Lower lobe of right lung (tissue), 2 donors: ENCODE measurements around the gene ZFP36L2. TPM values are rescaled to one million over a fixed set of nuclear protein-coding genes. Genes with fewer than 3 reads are reported as not detected.

Experiments
- ATAC-seq, 2 donors: fragments of 200-7000 bp; cut with Tn5 transposase; one replicate each; pipeline ENCODE4 v1.9.1; 2020 to 2022; ENCODE audit warnings: mild to moderate bottlenecking in 2 of 2, moderate library complexity in 2 of 2
- DNase-seq: peaks from one replicate; pipeline ENCODE4 v3.0.0-alpha.2; 2020
- H3K27ac ChIP-seq: fragments of 200-600 bp; one replicate; pipeline ENCODE4 v1.8.0; 2022
- H3K27me3 ChIP-seq: fragments of 200-600 bp; one replicate; pipeline ENCODE4 v1.8.0; 2022; ENCODE audit warnings: low read depth
- H3K36me3 ChIP-seq: fragments of 200-600 bp; one replicate; pipeline ENCODE4 v1.8.0; 2022; ENCODE audit warnings: mild to moderate bottlenecking
- H3K4me1 ChIP-seq: fragments of 200-600 bp; one replicate; pipeline ENCODE4 v1.8.0; 2022
- H3K4me3 ChIP-seq: fragments of 200-600 bp; one replicate; pipeline ENCODE4 v1.8.0; 2022; ENCODE audit warnings: mild to moderate bottlenecking
- H3K9me3 ChIP-seq: fragments of 200-600 bp; one replicate; pipeline ENCODE4 v1.8.0; 2022
- CTCF ChIP-seq: fragments of 200-600 bp; IDR thresholded peaks from one replicate; pipeline ENCODE4 v1.8.0; 2022; ENCODE audit warnings: antibody characterized with exemption, mild to moderate bottlenecking
- intact Hi-C: fragments of 100-400 bp; cut with DNase I; formaldehyde crosslinking; loops from one replicate; pipeline ENCODE4 v1.11.0; 2022
- total RNA-seq: library from RNA; stranded (reverse); fragmentation: NEBNext Ultra II Directional; extraction: Animal tissue kit (Norgen Biotek cat#: 25700); gene quantifications from one replicate; pipeline ENCODE4 v1.2.1, GENCODE V29; 2021
- donor health status: DM: no; HTN: yes; CAD: no; lungs with severe emphysema.

ZFP36L2 gene
- total RNA-seq, 1 donor from 2014 or later = 136 TPM

- Histone ChIP-seq H3K36me3 (peaks cover 33% of the 10 kb centered on the region), H3K27me3 (no peaks in the 10 kb centered on the region), H3K4me3 (peak overlapping the region; percentile 95), H3K27ac (peak overlapping the region; percentile 100), H3K4me1 (peaks cover 23% of the 10 kb centered on the region), H3K9me3 (no peaks in the 10 kb centered on the region)
- TF ChIP-seq CTCF = no peak
- DNase-seq (peak; percentile 4), ATAC-seq (no peak)
- intact Hi-C loops = loop anchor here (10.0 kb wide), 2 partner anchors 54 to 256 kb away; no protein-coding TSS in a partner anchor
These were observed 2.6 kb upstream of the ZFP36L2 start for GRCh38 chr2:43228756-43229659.

- Histone ChIP-seq H3K27me3 (no peaks in the 10 kb centered on the region), H3K4me3 (peak overlapping the region; percentile 95), H3K4me1 (peaks cover 26% of the 10 kb centered on the region), H3K36me3 (peaks cover 39% of the 10 kb centered on the region), H3K27ac (peak overlapping the region; percentile 100), H3K9me3 (no peaks in the 10 kb centered on the region)
- peak; percentile 25 for DNase-seq
- intact Hi-C loops = loop anchor here (10.0 kb wide), 2 partner anchors 54 to 256 kb away; no protein-coding TSS in a partner anchor
- no peak for TF ChIP-seq CTCF
- no peak for ATAC-seq
These were observed 1.9 kb upstream of the ZFP36L2 start for GRCh38 chr2:43228321-43228751.

- TF ChIP-seq CTCF = peak; percentile 50
- H3K9me3 ChIP-seq = no peaks in the 10 kb centered on the region
- intact Hi-C loops = loop anchor here (10.0 kb wide), 2 partner anchors 53 to 257 kb away; no protein-coding TSS in a partner anchor
- DNase-seq (no peak), ATAC-seq (no peak)
- H3K4me1 ChIP-seq = peaks cover 31% of the 10 kb centered on the region
- H3K4me3 ChIP-seq = peak overlapping the region; percentile 95
- peak overlapping the region; percentile 100 for H3K27ac ChIP-seq
- H3K36me3 ChIP-seq = peaks cover 44% of the 10 kb centered on the region
- no peaks in the 10 kb centered on the region for H3K27me3 ChIP-seq
These were observed 1.4 kb upstream of the ZFP36L2 start for GRCh38 chr2:43227830-43228281.

GRCh38 chr2:43226955-43227829 lies 786 bp upstream of the ZFP36L2 start:
- peaks cover 38% of the 10 kb centered on the region for H3K4me1 ChIP-seq
- intact Hi-C loops = loop anchor here (10.0 kb wide), 2 partner anchors 52 to 258 kb away; no protein-coding TSS in a partner anchor
- ATAC-seq (peak; percentile 82 to 83), DNase-seq (peak; percentile 97)
- peak overlapping the region; percentile 95 for H3K4me3 ChIP-seq
- H3K27me3 ChIP-seq = no peaks in the 10 kb centered on the region
- H3K9me3 ChIP-seq = no peaks in the 10 kb centered on the region
- peak overlapping the region; percentile 100 for H3K27ac ChIP-seq
- H3K36me3 ChIP-seq = peaks cover 51% of the 10 kb centered on the region
- no peak for TF ChIP-seq CTCF
